ENCODE data around the gene NRGN. TPM values are rescaled to one million over a fixed set of nuclear protein-coding genes. Genes with fewer than 3 reads are reported as not detected.

NRGN gene
- total RNA-seq, 1 donor from 2014 or later: 6.4 TPM

GRCh38 chr11:124753624-124754023 is 13.9 kb downstream of the NRGN start:
- intact Hi-C loops (cut with DNase I): no loop called here
- no peak for DNase-seq (ENCODE audit: low spot score)

- no peak for DNase-seq (ENCODE audit: low spot score)
- intact Hi-C loops (cut with DNase I): no loop called here
These were observed 14.6 kb downstream of the NRGN start for GRCh38 chr11:124754309-124754708.

GRCh38 chr11:124754710-124755109 is 15.0 kb downstream of the NRGN start:
- intact Hi-C loops (cut with DNase I): no loop called here
- DNase-seq (ENCODE audit: low spot score): no peak

- DNase-seq (ENCODE audit: low spot score): no peak
- intact Hi-C loops (cut with DNase I): no loop called here
These were observed 16.5 kb downstream of the NRGN start for GRCh38 chr11:124756033-124756752.

DNA sequence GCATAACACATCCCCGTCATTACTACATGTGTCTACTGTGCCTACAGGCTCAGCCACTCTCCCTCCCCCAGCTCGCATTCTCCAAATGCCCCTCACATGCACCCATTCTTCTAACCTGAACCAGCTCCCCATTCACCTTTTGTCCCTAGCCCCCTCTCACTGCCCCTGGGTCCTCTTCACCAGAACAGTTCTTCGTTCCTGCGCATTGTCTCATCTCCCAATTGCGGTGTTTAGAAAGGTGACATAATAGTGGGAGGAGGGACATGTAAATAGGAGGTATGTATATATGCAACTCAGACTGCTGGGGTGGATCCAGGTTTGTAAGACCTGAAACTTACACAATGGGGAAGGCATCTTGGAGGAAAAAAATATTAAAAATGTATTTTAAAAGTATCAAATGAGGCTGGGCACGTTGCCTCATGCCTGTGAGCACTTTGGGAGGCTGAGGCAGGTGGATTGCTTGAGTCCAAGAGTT is 17.0 kb downstream of the NRGN start:
- intact Hi-C loops (cut with DNase I): no loop called here
- DNase-seq (ENCODE audit: low spot score): no peak

DNA sequence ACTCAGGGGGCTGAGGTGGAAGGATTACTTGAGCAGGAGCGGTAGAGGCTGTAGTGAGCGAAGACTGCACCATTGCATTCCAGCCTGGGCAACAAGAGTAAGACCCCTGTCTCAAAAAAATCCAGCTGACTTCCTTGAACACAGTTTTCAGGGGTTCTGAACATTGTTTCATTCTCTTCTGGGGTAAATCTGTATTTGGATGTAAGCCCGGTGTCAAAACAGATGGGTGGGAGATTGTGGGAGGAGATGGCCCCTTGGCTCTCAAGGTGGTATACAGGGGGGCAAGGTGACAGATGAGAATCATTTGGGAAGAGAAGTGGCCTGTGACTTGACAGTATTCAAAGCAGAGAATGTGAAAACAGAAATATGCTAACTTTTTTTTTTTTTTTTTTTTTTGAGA is 17.6 kb downstream of the NRGN start:
- DNase-seq (ENCODE audit: low spot score): no peak
- intact Hi-C loops (cut with DNase I): no loop called here

DNA sequence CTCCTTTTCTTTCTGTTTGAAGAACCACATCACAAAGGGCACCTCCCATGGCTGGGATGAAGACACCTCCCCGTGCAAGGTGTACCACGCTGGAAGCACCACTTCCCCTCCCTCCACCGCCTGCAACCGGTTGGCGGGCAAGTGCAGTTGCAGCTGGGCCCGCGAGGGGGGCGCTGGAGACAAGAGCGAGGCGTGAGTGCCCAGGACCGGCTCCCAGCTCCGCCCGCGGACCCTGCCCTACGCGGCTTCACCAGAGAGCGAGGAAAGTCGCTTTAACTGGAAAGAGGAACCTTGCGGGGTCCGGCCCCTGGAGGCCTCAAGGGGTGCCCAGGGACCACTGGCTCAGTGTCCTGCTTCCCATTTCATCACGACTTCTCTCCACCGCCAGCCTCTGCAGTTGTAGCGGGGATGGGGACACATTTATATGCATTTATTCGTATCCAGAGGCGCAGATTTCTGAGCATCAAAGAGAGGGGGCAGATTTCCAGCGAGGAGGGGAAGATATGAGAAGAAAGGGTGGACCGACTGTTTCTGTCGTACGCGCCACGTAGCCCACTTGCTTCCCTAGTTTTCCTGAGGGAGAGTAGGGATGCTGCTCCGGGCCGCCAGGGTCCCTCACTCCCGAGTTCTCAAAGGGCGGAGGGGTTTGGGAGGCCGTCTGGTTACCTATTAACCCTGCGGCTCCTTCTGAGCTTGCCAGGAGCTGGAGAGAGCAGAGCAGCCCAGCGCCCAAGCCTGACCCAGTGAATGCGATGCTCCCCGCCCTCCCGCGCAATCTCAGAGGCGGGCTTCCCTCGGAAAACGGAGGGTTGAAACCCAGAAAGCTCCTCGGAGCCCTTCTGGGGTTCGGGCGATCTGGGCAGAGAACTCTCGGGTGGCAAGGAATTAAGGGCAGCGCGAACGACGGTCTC is 18.9 kb downstream of the NRGN start:
- DNase-seq (ENCODE audit: low spot score): peak; percentile 85
- intact Hi-C loops (cut with DNase I): no loop called here

- intact Hi-C loops (cut with DNase I): loop anchor here (5.0 kb wide), 2 partner anchors 38 to 78 kb away; no protein-coding TSS in a partner anchor
- DNase-seq (ENCODE audit: low spot score): peak; percentile 86
These were observed 19.8 kb downstream of the NRGN start for GRCh38 chr11:124759266-124760204.

DNA sequence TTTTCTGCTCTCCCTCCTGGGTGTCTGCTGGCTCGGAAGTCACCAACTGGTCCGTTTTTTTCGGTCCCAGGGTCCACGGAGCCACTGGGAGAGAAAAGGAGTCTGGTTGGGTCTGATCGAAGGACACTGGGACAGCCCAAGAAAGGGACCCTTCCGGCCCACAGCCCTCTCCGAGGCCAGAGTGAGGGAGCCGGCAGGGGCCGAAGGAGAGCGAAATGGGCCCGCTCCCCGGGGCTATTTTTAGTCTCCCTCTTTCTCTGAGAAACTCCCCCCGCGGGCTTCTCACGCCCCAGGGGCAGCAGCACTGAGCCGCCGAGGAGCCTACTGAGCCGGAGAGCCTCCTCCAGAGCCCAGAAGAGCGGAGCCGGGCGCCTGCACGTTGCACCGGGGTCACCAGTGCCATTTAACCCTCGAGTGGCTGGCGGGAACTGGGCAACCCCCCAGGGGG is 20.5 kb downstream of the NRGN start:
- no peak for DNase-seq (ENCODE audit: low spot score)
- intact Hi-C loops (cut with DNase I): loop anchor here (5.0 kb wide), 2 partner anchors 37 to 77 kb away; no protein-coding TSS in a partner anchor

- intact Hi-C loops (cut with DNase I): loop anchor here (5.0 kb wide), 2 partner anchors 36 to 76 kb away; no protein-coding TSS in a partner anchor
- DNase-seq (ENCODE audit: low spot score): no peak
These were observed 21.1 kb downstream of the NRGN start for GRCh38 chr11:124760806-124761205.

DNA sequence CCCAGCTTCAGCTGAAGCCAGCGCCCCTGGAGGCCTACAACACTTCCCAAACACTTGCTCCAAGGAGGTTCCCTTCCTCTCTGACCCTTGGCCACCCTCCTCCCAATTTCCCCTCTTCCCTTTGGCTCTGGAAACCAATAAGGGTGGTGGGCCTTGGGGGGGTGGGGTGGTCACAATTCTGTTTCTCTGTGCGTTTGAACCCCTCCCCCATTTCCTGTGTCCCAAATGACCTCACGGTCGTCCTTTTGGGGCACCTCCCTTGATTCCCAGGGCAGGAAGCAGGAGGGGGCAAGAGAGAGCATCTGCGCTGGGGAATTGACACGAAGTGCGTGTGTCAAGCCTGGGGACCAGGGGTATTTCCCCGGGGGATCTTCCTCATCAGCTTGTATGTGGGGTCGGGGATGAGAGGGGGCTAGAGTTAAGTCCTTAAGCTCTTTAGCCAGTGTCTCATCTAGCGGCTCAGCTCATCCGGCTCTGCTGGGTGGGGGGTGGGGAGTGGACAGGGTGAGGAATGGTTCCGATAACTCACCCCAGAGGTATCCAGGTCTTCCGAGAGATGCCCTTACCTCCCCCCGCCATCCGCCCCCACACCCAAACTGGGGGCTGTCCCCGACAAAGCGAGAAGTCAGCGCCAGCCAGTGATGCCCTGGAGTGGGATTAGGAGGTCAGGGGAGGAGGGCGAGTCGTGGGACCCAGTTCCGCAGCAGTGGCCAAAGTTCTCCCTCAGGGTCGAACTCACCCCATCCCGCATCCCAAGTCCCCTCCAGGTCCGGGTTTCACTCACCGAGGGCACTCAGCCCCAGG is 21.8 kb downstream of the NRGN start:
- no peak for DNase-seq (ENCODE audit: low spot score)
- intact Hi-C loops (cut with DNase I): loop anchor here (1.0 to 5.0 kb wide), 3 partner anchors 36 to 88 kb away; partner anchors contain the start of genes SIAE and SPA17

DNA sequence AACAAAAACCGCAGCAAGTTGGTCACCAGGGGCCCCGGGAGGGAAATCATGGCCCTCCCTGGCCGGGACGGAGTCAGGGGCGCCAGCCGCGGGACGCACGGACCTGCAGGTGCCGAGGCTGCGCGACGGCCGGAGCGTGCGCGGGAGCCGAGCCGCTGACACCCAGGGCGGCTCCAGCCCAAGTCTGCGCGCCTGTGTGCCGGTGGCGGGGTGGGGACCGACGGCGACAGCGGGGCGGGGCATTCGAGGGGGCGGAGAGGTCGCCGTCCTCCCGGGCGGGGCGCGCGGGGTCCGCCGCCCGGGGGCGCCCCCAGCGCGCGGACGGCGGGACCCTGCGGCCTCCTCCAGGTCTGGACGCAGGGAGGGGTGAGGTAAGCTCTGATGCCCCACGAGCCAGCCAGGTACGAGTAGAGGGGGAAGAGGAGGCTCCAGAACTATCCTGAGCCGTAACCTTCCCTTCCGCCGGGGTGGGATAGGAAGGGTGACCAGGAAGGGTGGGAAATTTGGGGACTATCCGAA is 22.4 kb downstream of the NRGN start, which contains the start of gene ESAM:
ESAM (minus strand) TSS at position 186 of the 519 bp plus-strand sequence; CDS start at position 50, 136 bp downstream.
- intact Hi-C loops (cut with DNase I): loop anchor here (1.0 to 5.0 kb wide), 3 partner anchors 35 to 89 kb away; partner anchors contain the start of genes SIAE and SPA17
- no peak for DNase-seq (ENCODE audit: low spot score)

DNA sequence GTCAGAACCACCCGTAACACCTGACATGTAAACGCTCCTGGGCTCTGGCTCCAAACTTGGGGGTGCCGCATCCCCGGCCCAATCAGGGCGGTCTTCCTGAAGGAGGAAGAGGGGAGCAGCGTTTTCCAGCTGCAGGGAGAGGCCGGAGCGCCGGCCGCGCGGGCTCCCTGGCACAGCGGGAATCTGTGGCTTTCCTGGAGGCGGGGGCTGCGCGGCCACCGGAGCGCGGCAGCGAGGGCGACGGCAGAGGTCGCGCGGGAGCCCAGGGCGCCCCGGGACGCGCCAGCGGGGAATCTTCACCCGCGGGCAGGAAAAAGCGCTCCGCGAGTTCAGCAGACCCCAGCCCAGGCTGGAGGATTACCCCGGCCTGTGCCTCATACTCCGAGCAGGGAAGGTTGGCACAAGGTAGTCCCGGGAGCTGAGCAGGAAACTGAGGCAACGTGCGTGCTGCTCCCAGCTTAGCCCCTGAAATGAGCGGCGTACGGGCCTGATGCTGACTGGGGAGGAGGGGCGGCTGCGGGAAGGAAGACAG is 22.9 kb downstream of the NRGN start:
- intact Hi-C loops (cut with DNase I): loop anchor here (1.0 to 5.0 kb wide), 4 partner anchors 35 to 93 kb away; partner anchors contain the start of genes SIAE and SPA17
- DNase-seq (ENCODE audit: low spot score): no peak

DNA sequence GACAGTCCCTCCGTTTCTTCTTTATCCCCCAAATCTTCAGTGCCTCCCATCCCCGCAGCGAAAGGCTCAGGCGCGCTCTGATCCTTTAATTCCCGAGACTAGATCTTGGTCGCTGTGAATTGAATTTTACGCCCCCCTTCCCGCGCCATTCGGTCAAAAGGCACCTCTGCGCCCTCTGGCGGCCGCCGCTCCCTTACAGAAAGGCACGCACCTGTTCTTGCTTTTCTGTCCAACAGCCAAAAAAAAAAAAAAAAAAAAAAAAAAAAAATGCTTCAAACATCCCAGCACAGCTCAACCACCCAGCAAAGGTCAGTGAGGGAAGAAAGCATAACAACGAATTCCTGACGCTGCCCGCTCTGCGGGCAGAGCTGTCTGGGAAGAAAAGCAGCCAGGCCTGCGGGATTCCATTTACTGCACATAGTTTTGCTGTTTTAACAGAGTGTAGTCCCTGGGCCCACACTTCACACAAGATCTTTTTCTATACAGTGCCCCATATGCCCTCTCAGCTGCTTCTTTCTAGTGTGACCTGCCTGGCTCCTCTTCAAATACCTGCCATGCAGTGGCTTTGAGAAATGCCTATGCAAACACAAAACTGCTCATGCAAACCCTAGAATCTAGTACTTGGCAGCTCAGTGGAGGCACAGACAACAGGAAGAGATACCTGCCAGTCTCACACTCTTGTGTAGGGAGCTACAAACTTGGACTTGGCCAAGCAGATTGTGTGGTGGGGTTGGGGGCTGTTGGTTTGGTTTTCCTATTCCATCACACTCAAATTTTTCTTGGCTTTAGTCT is 23.6 kb downstream of the NRGN start:
- intact Hi-C loops (cut with DNase I): loop anchor here (1.0 to 5.0 kb wide), 3 partner anchors 34 to 94 kb away; no protein-coding TSS in a partner anchor
- DNase-seq (ENCODE audit: low spot score): peak; percentile 89

DNA sequence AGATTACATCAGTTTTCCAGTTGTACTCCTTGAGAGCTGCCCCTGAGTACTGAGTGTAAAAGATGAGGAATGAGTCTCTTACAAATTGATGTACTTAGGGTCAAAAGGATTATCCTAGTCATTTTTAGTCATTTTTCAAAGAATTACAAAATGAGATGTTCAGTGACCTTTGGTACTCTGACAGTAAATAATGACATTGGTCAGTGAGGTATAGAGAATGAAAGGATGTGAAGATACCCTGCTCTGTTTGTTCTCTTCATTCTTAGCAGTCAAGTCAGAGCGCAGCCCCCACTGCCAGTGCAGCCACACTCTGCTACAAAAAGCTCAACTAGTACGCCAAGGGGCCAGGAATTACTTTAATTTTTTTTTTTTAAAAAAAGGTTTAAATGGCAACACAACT is 26.4 kb downstream of the NRGN start:
- no peak for DNase-seq (ENCODE audit: low spot score)
- intact Hi-C loops (cut with DNase I): no loop called here

DNA sequence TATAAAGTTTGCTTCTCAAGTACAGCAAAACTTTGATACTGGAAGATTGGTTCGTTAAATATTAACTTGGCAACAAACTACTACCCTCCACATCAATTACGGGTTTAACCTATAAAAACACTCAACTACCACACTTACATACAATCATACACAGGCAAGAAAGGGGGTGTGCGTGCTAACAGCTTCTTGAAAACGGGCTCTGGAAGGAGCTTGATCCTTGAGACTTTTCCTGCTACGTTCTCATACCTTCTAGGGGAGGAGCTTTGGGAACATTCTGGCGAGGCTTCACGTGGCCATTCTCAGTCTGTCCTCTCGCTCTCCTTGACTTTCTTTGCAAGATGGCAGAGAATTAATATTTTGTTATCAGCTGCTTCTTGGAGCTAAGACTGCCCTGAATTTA is 29.2 kb downstream of the NRGN start:
- intact Hi-C loops (cut with DNase I): no loop called here

More for the DNA sequence above, 29.2 kb downstream of the NRGN start:
- no peak for DNase-seq (ENCODE audit: low spot score)
